PC-9 (cell line): ENCODE measurements around the gene HADHA. TPM values are rescaled to one million over a fixed set of nuclear protein-coding genes. Genes with fewer than 3 reads are reported as not detected.

Experiments used
- BruUV-seq: library from RNA; stranded (reverse); fragments of 400-500 nt; replicated peaks from 2 replicates; lab custom pipeline; 2021; lab: Mats Ljungman, UMichigan
- CTCF ChIA-PET: fragments of 300-600 bp; sonication (Branson Sonifier 250); formaldehyde crosslinking; loops from one replicate; lab custom pipeline; 2022; ENCODE audit warnings: antibody characterized with exemption; lab: Charles Lee
- POLR2A ChIA-PET: fragments of 300-600 bp; sonication (Branson Sonifier 250); formaldehyde crosslinking; loops from one replicate; lab custom pipeline; 2022; ENCODE audit warnings: antibody characterized with exemption; ENCODE audit not compliant: unreplicated experiment; lab: Charles Lee
- DNase-seq, 2 experiments: peaks; one replicate each; pipeline versions ENCODE4 v3.0.0 to v3.0.0-alpha.2; 2015 to 2022; ENCODE audit warnings: mixed read lengths in 1 of 2
- H2AFZ ChIP-seq: fragments of 200-600 bp; sonication (generic); 2 replicates; pipeline ENCODE4 v1.8.1; 2017; ENCODE audit warnings: antibody characterized with exemption
- H3F3A ChIP-seq: fragments of 200-600 bp; sonication (generic); 2 replicates; pipeline ENCODE4 v1.8.1; 2017; ENCODE audit warnings: antibody characterized with exemption, mild to moderate bottlenecking, low read depth; ENCODE audit not compliant: insufficient read depth
- H3K27ac ChIP-seq: fragments of 200-600 bp; sonication (generic); 2 replicates; pipeline ENCODE4 v1.6.1; 2016; ENCODE audit warnings: mixed run types
- H3K27me3 ChIP-seq: fragments of 200-600 bp; sonication (generic); 2 replicates; pipeline ENCODE4 v1.6.1; 2016; ENCODE audit warnings: low read depth, mixed run types; ENCODE audit not compliant: insufficient read depth
- H3K36me3 ChIP-seq: fragments of 200-600 bp; sonication (generic); 2 replicates; pipeline ENCODE4 v1.6.1; 2016; ENCODE audit warnings: low read depth, mixed run types
- H3K4me1 ChIP-seq: fragments of 200-600 bp; sonication (generic); replicated peaks from 2 replicates; pipeline ENCODE4 v1.6.1; 2016; ENCODE audit warnings: mixed run types; ENCODE audit not compliant: insufficient read depth
- H3K4me2 ChIP-seq: fragments of 200-600 bp; sonication (generic); 2 replicates; pipeline ENCODE4 v1.6.1; 2017; ENCODE audit warnings: mixed run types
- H3K4me3 ChIP-seq: fragments of 200-600 bp; sonication (generic); 2 replicates; pipeline ENCODE4 v1.6.1; 2016; ENCODE audit warnings: mixed run types
- H3K79me2 ChIP-seq: fragments of 200-600 bp; sonication (generic); 2 replicates; pipeline ENCODE4 v1.6.1; 2017; ENCODE audit warnings: low read depth, mixed run types
- H3K9me2 ChIP-seq: fragments of 200-600 bp; sonication (generic); 2 replicates; pipeline ENCODE4 v1.8.1; 2017; ENCODE audit warnings: mild to moderate bottlenecking; ENCODE audit not compliant: insufficient read depth
- H3K9me3 ChIP-seq: fragments of 200-600 bp; sonication (generic); 2 replicates; pipeline ENCODE4 v1.8.1; 2016; ENCODE audit warnings: low read depth; ENCODE audit not compliant: insufficient read depth
- H4K20me1 ChIP-seq: fragments of 200-600 bp; sonication (generic); 2 replicates; pipeline ENCODE4 v1.8.1; 2017; ENCODE audit not compliant: insufficient read depth
- CTCF ChIP-seq: fragments of 200-600 bp; sonication (generic); conservative IDR thresholded peaks from 2 replicates; pipeline ENCODE4 v1.6.1; 2017; ENCODE audit warnings: mixed run types, antibody characterized with exemption, mild to moderate bottlenecking, moderate library complexity
- EZH2 ChIP-seq: fragments of 200-600 bp; sonication (generic); IDR thresholded peaks from 2 replicates; pipeline ENCODE4 v1.8.0; 2017; ENCODE audit warnings: antibody characterized with exemption, low read depth
- intact Hi-C: fragments of 100-400 bp; cut with micrococcal nuclease; formaldehyde crosslinking; loops from one replicate; pipeline ENCODE4 v1.10.0; 2022; ENCODE audit not compliant: unreplicated experiment
- total RNA-seq: library from RNA; stranded (reverse); gene quantifications from 2 replicates; pipeline ENCODE4 v1.2.3, GENCODE V29; 2021

HADHA gene
- total RNA-seq, 1 experiment from 2014 or later, result 129 TPM

DNA sequence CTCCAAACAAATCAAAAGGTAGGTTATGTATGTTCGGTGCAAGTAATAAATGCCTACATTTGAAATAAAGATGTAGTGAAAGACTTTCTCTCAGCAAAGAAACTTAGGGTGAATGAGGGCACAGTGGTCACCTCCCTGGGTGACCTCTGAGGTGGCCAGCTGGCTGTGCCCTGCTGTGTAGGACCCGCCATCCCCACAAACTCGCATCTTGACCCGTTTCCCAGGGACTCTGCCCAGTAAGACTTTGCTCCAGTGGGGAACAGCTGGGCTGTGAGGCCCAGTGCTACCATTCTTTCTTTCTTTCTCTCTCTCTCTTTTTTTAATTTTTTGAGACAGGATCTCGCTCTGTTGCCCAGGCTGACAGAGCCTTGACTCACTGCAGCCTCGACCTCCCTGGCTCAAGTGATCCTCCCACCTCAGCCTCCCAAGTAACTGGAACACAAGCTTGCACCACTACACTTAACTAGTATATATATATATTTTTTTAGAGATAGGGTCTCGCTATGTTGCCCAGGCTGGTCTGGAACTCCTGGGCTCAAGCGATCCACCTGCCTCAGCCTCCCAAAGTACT is 79.7 kb downstream of the HADHA start:
- CTCF ChIA-PET, result interaction anchor here (0.7 kb wide), 1 partner anchor 14 kb away, joined by 4 read pairs; no protein-coding TSS in a partner anchor
- H3K4me2 ChIP-seq, result no peak overlapping the region
- H3K9me3 ChIP-seq, result no peaks in the 10 kb centered on the region
- H3K27ac ChIP-seq, result no peak overlapping the region
- H3K79me2 ChIP-seq, result no peaks in the 10 kb centered on the region
- no peak for TF ChIP-seq EZH2
- no peak for TF ChIP-seq CTCF
- H3K27me3 ChIP-seq, result no peaks in the 10 kb centered on the region
- no peaks in the 10 kb centered on the region for H3F3A ChIP-seq
- H2AFZ ChIP-seq, result no peak overlapping the region
- POLR2A ChIA-PET, result no interaction called here
- no peaks in the 10 kb centered on the region for H3K4me1 ChIP-seq
- BruUV-seq, result no TSS peak
- H3K36me3 ChIP-seq, result no peaks in the 10 kb centered on the region
- H3K4me3 ChIP-seq, result no peak overlapping the region
- no peak for DNase-seq
- intact Hi-C loops, result no loop called here
- H3K9me2 ChIP-seq, result no peaks in the 10 kb centered on the region
- no peaks in the 10 kb centered on the region for H4K20me1 ChIP-seq

- H3K27ac ChIP-seq, result no peak overlapping the region
- H3K4me1 ChIP-seq, result no peaks in the 10 kb centered on the region
- H3K79me2 ChIP-seq, result no peaks in the 10 kb centered on the region
- CTCF ChIA-PET, result no interaction called here
- no peak for DNase-seq
- intact Hi-C loops, result no loop called here
- no peak overlapping the region for H2AFZ ChIP-seq
- no peak overlapping the region for H3K4me2 ChIP-seq
- no peak overlapping the region for H3K4me3 ChIP-seq
- H3K27me3 ChIP-seq, result no peaks in the 10 kb centered on the region
- no peaks in the 10 kb centered on the region for H3F3A ChIP-seq
- no peak for TF ChIP-seq CTCF
- TF ChIP-seq EZH2, result no peak
- POLR2A ChIA-PET, result no interaction called here
- H3K36me3 ChIP-seq, result no peaks in the 10 kb centered on the region
- no peaks in the 10 kb centered on the region for H3K9me2 ChIP-seq
- H3K9me3 ChIP-seq, result no peaks in the 10 kb centered on the region
- no TSS peak for BruUV-seq
- H4K20me1 ChIP-seq, result no peaks in the 10 kb centered on the region
Observed at GRCh38 chr2:26164231-26164630, 80.2 kb downstream of the HADHA start.

GRCh38 chr2:26162963-26163362 is 81.5 kb downstream of the HADHA start:
- H3K27ac ChIP-seq, result no peak overlapping the region
- DNase-seq, result no peak
- H3K9me2 ChIP-seq, result no peaks in the 10 kb centered on the region
- no peaks in the 10 kb centered on the region for H3K79me2 ChIP-seq
- intact Hi-C loops, result no loop called here
- no peak overlapping the region for H3K4me2 ChIP-seq
- no peaks in the 10 kb centered on the region for H3K36me3 ChIP-seq
- H4K20me1 ChIP-seq, result no peaks in the 10 kb centered on the region
- H3F3A ChIP-seq, result no peaks in the 10 kb centered on the region
- no peaks in the 10 kb centered on the region for H3K4me1 ChIP-seq
- TF ChIP-seq EZH2 (no peak), CTCF (no peak)
- no TSS peak for BruUV-seq
- POLR2A ChIA-PET, result no interaction called here
- H3K9me3 ChIP-seq, result no peaks in the 10 kb centered on the region
- no peak overlapping the region for H3K4me3 ChIP-seq
- H2AFZ ChIP-seq, result no peak overlapping the region
- CTCF ChIA-PET, result no interaction called here
- H3K27me3 ChIP-seq, result no peaks in the 10 kb centered on the region
